GM12878 (cell line): Measurements from ENCODE around the gene RIN2. TPM values are rescaled to one million over a fixed set of nuclear protein-coding genes. Genes with fewer than 3 reads are reported as not detected.

Experiments used
- ATAC-seq: fragments of 200-7000 bp; cut with Tn5 transposase; 3 replicates; pipeline ENCODE4 v1.9.1; 2020; ENCODE audit warnings: mild to moderate bottlenecking, moderate library complexity
- BruUV-seq: library from RNA; stranded (reverse); fragments of 400-500 nt; replicated peaks from 2 replicates; lab custom pipeline; 2021; lab: Mats Ljungman, UMichigan
- CTCF ChIA-PET: fragments of 300-600 bp; sonication (Branson Sonifier 250); formaldehyde crosslinking; extraction: SDS; loops from one replicate; lab custom pipeline; 2021; ENCODE audit warnings: inconsistent platforms; lab: Yijun Ruan, JAX
- POLR2A ChIA-PET: fragments of 350-600 bp; formaldehyde crosslinking; extraction: SDS; loops from one replicate; lab custom pipeline; 2021; ENCODE audit warnings: inconsistent platforms; lab: Charles Lee
- RAD21 ChIA-PET: fragments of 300-600 bp; sonication (Branson Sonifier 250); formaldehyde crosslinking; loops from one replicate; lab custom pipeline; 2023; ENCODE audit warnings: antibody characterized with exemption; ENCODE audit not compliant: unreplicated experiment; lab: Charles Lee
- SMC1A ChIA-PET: fragments of 300-600 bp; sonication (Branson Sonifier 250); formaldehyde crosslinking; loops from one replicate; lab custom pipeline; 2023; ENCODE audit not compliant: unreplicated experiment, uncharacterized antibody; lab: Charles Lee
- DNase-seq: peaks from one replicate; pipeline ENCODE4 v3.0.0-alpha.2; 2011; ENCODE audit warnings: low read depth, low spot score
- FAIRE-seq: peaks from 3 replicates; lab custom pipeline; 2011; peaks lifted over from hg19 to GRCh38; lab: Jason Lieb, UNC
- H2AFZ ChIP-seq: 2 replicates; pipeline ENCODE4 v1.6.0; 2011; ENCODE audit warnings: low read depth, low read length, control low read depth; ENCODE audit not compliant: control insufficient read depth
- H3K27ac ChIP-seq: 2 replicates; pipeline ENCODE4 v1.5.1; 2011; ENCODE audit warnings: control low read depth; ENCODE audit not compliant: control insufficient read depth, insufficient read depth
- H3K27me3 ChIP-seq, 2 experiments: replicated peaks in 1 of 2; 2 replicates each; pipeline versions ENCODE4 v1.6.0 to v1.6.1; 2011; ENCODE audit warnings: low read length in 1 of 2; ENCODE audit not compliant: control insufficient read depth in 2 of 2, insufficient read depth in 2 of 2
- H3K36me3 ChIP-seq, 2 experiments: 2 replicates each; pipeline ENCODE4 v1.5.1; 2011; ENCODE audit warnings: low read length in 1 of 2; ENCODE audit not compliant: control insufficient read depth in 2 of 2, insufficient read depth in 2 of 2
- H3K4me1 ChIP-seq: 2 replicates; pipeline ENCODE4 v1.6.1; 2011; ENCODE audit warnings: mild to moderate bottlenecking, low read length, moderate library complexity, mixed read lengths; ENCODE audit not compliant: control insufficient read depth, insufficient read depth
- H3K4me2 ChIP-seq: 2 replicates; pipeline ENCODE4 v1.6.0; 2011; ENCODE audit warnings: control low read depth; ENCODE audit not compliant: control insufficient read depth, insufficient read depth
- H3K4me3 ChIP-seq: fragments of 200-600 bp; sonication (generic); 2 replicates; pipeline ENCODE4 v1.5.1; 2016
- H3K79me2 ChIP-seq: 2 replicates; pipeline ENCODE4 v1.6.0; 2011; ENCODE audit warnings: low read length; ENCODE audit not compliant: control insufficient read depth, insufficient read depth
- H3K9ac ChIP-seq: 2 replicates; pipeline ENCODE4 v1.8.0; 2011; ENCODE audit warnings: low read length, control low read depth, mixed read lengths; ENCODE audit not compliant: control insufficient read depth, insufficient read depth
- H3K9me3 ChIP-seq: replicated peaks from 3 replicates; pipeline ENCODE4 v1.5.1; 2011; ENCODE audit warnings: mild to moderate bottlenecking, low read length; ENCODE audit not compliant: control insufficient read depth, insufficient read depth
- H4K20me1 ChIP-seq: 2 replicates; pipeline ENCODE4 v1.6.0; 2011; ENCODE audit not compliant: control insufficient read depth, insufficient read depth
- BCLAF1 ChIP-seq: fragments of 450-650 bp; IDR thresholded peaks from 2 replicates; pipeline ENCODE4 v1.6.1; 2017; ENCODE audit warnings: antibody characterized with exemption, mild to moderate bottlenecking, moderate library complexity
- BMI1 ChIP-seq: fragments of 450-650 bp; IDR thresholded peaks from 2 replicates; pipeline ENCODE4 v1.6.1; 2016; ENCODE audit warnings: mild to moderate bottlenecking, moderate library complexity, borderline replicate concordance
- CBX5 ChIP-seq: sonication (generic); IDR thresholded peaks from 2 replicates; pipeline ENCODE4 v1.6.1; 2016; ENCODE audit warnings: low read depth, moderate library complexity, mild to moderate bottlenecking, inconsistent platforms
- CREB1 ChIP-seq: IDR thresholded peaks from 2 replicates; pipeline ENCODE4 v1.6.1; 2012; ENCODE audit warnings: low read depth, mild to moderate bottlenecking, inconsistent platforms
- CREM ChIP-seq: IDR thresholded peaks from 2 replicates; pipeline ENCODE4 v1.6.1; 2014; ENCODE audit warnings: antibody characterized with exemption, low read depth
- HSF1 ChIP-seq: fragments of 150-350 bp; IDR thresholded peaks from 2 replicates; pipeline ENCODE4 v1.6.1; 2014; ENCODE audit warnings: mild to moderate bottlenecking, low read depth, low read length
- IRF3 ChIP-seq: fragments of 450-650 bp; IDR thresholded peaks from 2 replicates; pipeline ENCODE4 v1.6.1; 2014; ENCODE audit warnings: mild to moderate bottlenecking
- NBN ChIP-seq: fragments of 450-650 bp; IDR thresholded peaks from 2 replicates; pipeline ENCODE4 v1.6.1; 2016
- NRF1 ChIP-seq: conservative IDR thresholded peaks from 2 replicates; pipeline ENCODE4 v1.6.1; 2011; ENCODE audit warnings: mild to moderate bottlenecking, low read depth, low read length, improper control_type of control experiment
- POLR2AphosphoS2 ChIP-seq: IDR thresholded peaks from 2 replicates; pipeline ENCODE4 v1.6.1; 2011; ENCODE audit warnings: low read depth, mild to moderate bottlenecking, low read length, improper control_type of control experiment, moderate library complexity
- SIN3A ChIP-seq: IDR thresholded peaks from 2 replicates; pipeline ENCODE4 v1.6.1; 2012; ENCODE audit warnings: low read depth, low read length, improper control_type of control experiment
- SREBF2 ChIP-seq: IDR thresholded peaks from 2 replicates; pipeline ENCODE4 v1.6.1; 2012; ENCODE audit warnings: mild to moderate bottlenecking, low read length
- ZBED1 ChIP-seq: IDR thresholded peaks from 2 replicates; pipeline ENCODE4 v1.6.1; 2016; ENCODE audit warnings: borderline replicate concordance
- ZBTB11 ChIP-seq: fragments of 450-650 bp; formaldehyde crosslinking; IDR thresholded peaks from 2 replicates; pipeline ENCODE4 v1.5.0; 2022; ENCODE audit warnings: mild to moderate bottlenecking, missing genetic modification characterization
- ZNF217 ChIP-seq: fragments of 450-650 bp; IDR thresholded peaks from 2 replicates; pipeline ENCODE4 v1.6.1; 2017; ENCODE audit warnings: antibody characterized with exemption, mild to moderate bottlenecking
- ZSCAN29 ChIP-seq: fragments of 450-650 bp; IDR thresholded peaks from 2 replicates; pipeline ENCODE4 v1.6.1; 2017; ENCODE audit warnings: mild to moderate bottlenecking, moderate library complexity
- WGBS: methylation state at CpG from one replicate; pipeline ENCODE4 v1.1.6; 2016; ENCODE audit warnings: low lambda C conversion rate; ENCODE audit not compliant: insufficient replicate concordance, insufficient coverage; ENCODE audit errors: missing lambda C conversion rate; 5-methylcytosine and 5-hydroxymethylcytosine counted together
- in situ Hi-C: fragments of 300-500 bp; cut with MboI; formaldehyde crosslinking; loops from 9 replicates; pipeline ENCODE4 v1.14.3; 2018; ENCODE audit warnings: mixed read lengths
- intact Hi-C: fragments of 100-400 bp; cut with micrococcal nuclease; formaldehyde crosslinking; loops from one replicate; pipeline ENCODE4 v1.14.2; 2022; ENCODE audit not compliant: unreplicated experiment
- polyA plus RNA-seq, 11 experiments: library from polyadenylated mRNA; depleted of rRNA in 4 of 11; unstranded in 6 of 11; stranded (reverse) in 5 of 11; fragments of >200 nt; fragmentation: Nextera tagmentation in 4 of 11; fragmentation: Illumina TruSeq in 1 of 11; extraction: Ambion mirVana in 4 of 11; extraction: Trizol in 1 of 11; gene quantifications; 1 replicate in 1 of 11; 2 replicates in 10 of 11; pipeline versions ENCODE4 v1.2.1 to v1.2.3, GENCODE V29; 2011 to 2016; ENCODE audit warnings: inconsistent platforms in 2 of 11, missing spikeins in 2 of 11, low read depth in 1 of 11
- total RNA-seq, 4 experiments: library from RNA; depleted of rRNA in 3 of 4; stranded (reverse); fragments of >200 nt in 3 of 4; fragmentation: Illumina TruSeq in 1 of 4; extraction: Trizol in 1 of 4; gene quantifications; 2 replicates each; pipeline versions ENCODE4 v1.2.1 to v1.2.3, GENCODE V29; 2013 to 2021

The RIN2 gene
- total and polyA plus RNA-seq, 10 of the 15 experiments (the other 5 are each of a cell fraction or from before 2014, with no cell fraction given): 0.68 to 8.5 (median 4.5) TPM

- H3K27me3 ChIP-seq: peaks cover 3 to 7% of the 10 kb centered on the region in 2 experiments
- H3K9me3 ChIP-seq: no peaks in the 10 kb centered on the region
- RAD21 ChIA-PET: interaction anchor here (0.7 to 2.3 kb wide), 4 partner anchors 10 to 42 kb away, joined by 3 to 9 read pairs (median 6); no protein-coding TSS in a partner anchor
- in situ Hi-C loops: no loop called here
- H3K36me3 ChIP-seq: no peaks in the 10 kb centered on the region
- H4K20me1 ChIP-seq: no peaks in the 10 kb centered on the region
- CTCF ChIA-PET: interaction anchor here (0.7 to 1.6 kb wide), 6 partner anchors 9 to 871 kb away, joined by 3 to 8 read pairs (median 4); no protein-coding TSS in a partner anchor
- no peak overlapping the region for H3K9ac ChIP-seq
- BruUV-seq: no TSS peak
- 2% methylated on average over 2 of the region's 2 CpGs for WGBS
- FAIRE-seq (no peak), DNase-seq (no peak), ATAC-seq (no peak)
- no peaks in the 10 kb centered on the region for H3K4me1 ChIP-seq
- no peak overlapping the region for H3K4me2 ChIP-seq
- POLR2A ChIA-PET: interaction anchor here (0.6 kb wide), 1 partner anchor 15 kb away, joined by 3 read pairs; no protein-coding TSS in a partner anchor
- intact Hi-C loops: no loop called here
- H3K27ac ChIP-seq: no peak overlapping the region
- H3K4me3 ChIP-seq: no peak overlapping the region
- no peaks in the 10 kb centered on the region for H3K79me2 ChIP-seq
- no peak overlapping the region for H2AFZ ChIP-seq
- SMC1A ChIA-PET: interaction anchor here (0.7 to 2.4 kb wide), 7 partner anchors 8 to 76 kb away, joined by 3 to 11 read pairs (median 5); no protein-coding TSS in a partner anchor
- TF ChIP-seq IRF3 (no peak), CREM (no peak), CBX5 (no peak), NBN (no peak), POLR2AphosphoS2 (no peak), ZBED1 (no peak), BCLAF1 (no peak), NRF1 (no peak), ZBTB11 (CRISPR knock-in tag) (no peak), CREB1 (no peak), BMI1 (no peak), ZNF217 (no peak), SREBF2 (no peak), HSF1 (no peak), ZSCAN29 (no peak), SIN3A (no peak)
Measured at GRCh38 chr20:19769507-19769906, 11.4 kb downstream of the RIN2 start.
